Activated T-cell treated with anti-CD3 and anti-CD28 coated beads for 48 hours (primary cell): ENCODE data around the gene SMARCD1.
"Not testable (repeated sequence)": the region's sequence is repeated elsewhere in the genome, so short reads cannot be mapped to it uniquely, and the experiment has no call there.

Experiments used
- DNase-seq: peaks from one replicate; pipeline ENCODE4 v3.0.0-alpha.2; 2020; ENCODE audit warnings: low read depth

The SMARCD1 gene

GRCh38 chr12:50077099-50077498 is 8.0 kb upstream of the SMARCD1 start:
- no peak for DNase-seq

GRCh38 chr12:50078281-50078680 is 6.9 kb upstream of the SMARCD1 start:
- no peak for DNase-seq

- no peak for DNase-seq
These were observed 5.4 kb upstream of the SMARCD1 start for GRCh38 chr12:50079771-50080170.

- no peak for DNase-seq
These were observed 3.9 kb upstream of the SMARCD1 start for GRCh38 chr12:50081096-50081808.

- DNase-seq, result no peak
These were observed 2.5 kb upstream of the SMARCD1 start for GRCh38 chr12:50082644-50083043.

GRCh38 chr12:50083301-50083700 is 1.8 kb upstream of the SMARCD1 start:
- no peak for DNase-seq

GRCh38 chr12:50084409-50084774 is 750 bp upstream of the SMARCD1 start:
- DNase-seq, result not testable (repeated sequence)

- no peak for DNase-seq
These were observed 502 bp downstream of the SMARCD1 start for GRCh38 chr12:50085615-50086072.

GRCh38 chr12:50086148-50086547 is 1.0 kb downstream of the SMARCD1 start:
- no peak for DNase-seq

- DNase-seq, result no peak
These were observed 2.0 kb downstream of the SMARCD1 start for GRCh38 chr12:50087151-50087550.

GRCh38 chr12:50087995-50088394 is 2.9 kb downstream of the SMARCD1 start:
- no peak for DNase-seq

GRCh38 chr12:50088577-50089335 is 3.6 kb downstream of the SMARCD1 start:
- no peak for DNase-seq

- DNase-seq, result no peak
These were observed 4.6 kb downstream of the SMARCD1 start for GRCh38 chr12:50089730-50090129.

GRCh38 chr12:50090391-50090790 is 5.2 kb downstream of the SMARCD1 start:
- no peak for DNase-seq

GRCh38 chr12:50097952-50098351 is 12.8 kb downstream of the SMARCD1 start:
- DNase-seq, result no peak

GRCh38 chr12:50099302-50100008 is 14.3 kb downstream of the SMARCD1 start:
- DNase-seq, result no peak

GRCh38 chr12:50100561-50100960 is 15.4 kb downstream of the SMARCD1 start:
- DNase-seq, result no peak

- DNase-seq, result no peak
These were observed 16.5 kb downstream of the SMARCD1 start for GRCh38 chr12:50101663-50102062.

GRCh38 chr12:50102131-50102531 is 17.0 kb downstream of the SMARCD1 start:
- no peak for DNase-seq

- no peak for DNase-seq
These were observed 17.6 kb downstream of the SMARCD1 start for GRCh38 chr12:50102646-50103309.

GRCh38 chr12:50103351-50103750 is 18.2 kb downstream of the SMARCD1 start:
- DNase-seq, result no peak

- DNase-seq, result no peak
These were observed 18.7 kb downstream of the SMARCD1 start, which contains the start of gene GPD1 for GRCh38 chr12:50103767-50104321. GPD1 (plus strand) TSS chr12:50104008; CDS start chr12:50104051, 43 bp downstream.
